GM10266 (cell line): ENCODE measurements around the gene P4HA1.

Experiments
- DNase-seq: peaks from one replicate; pipeline ENCODE4 v3.0.0; 2012; ENCODE audit errors: extremely low spot score
- TF ChIP-seq, protein P1 (sequence below): IDR thresholded peaks from 2 replicates; pipeline ENCODE4 v1.5.1; 2012; ENCODE audit warnings: mild to moderate bottlenecking, low read depth; ENCODE audit not compliant: control insufficient read depth, insufficient read depth; ENCODE audit errors: missing control alignments

Gene P4HA1

DNA sequence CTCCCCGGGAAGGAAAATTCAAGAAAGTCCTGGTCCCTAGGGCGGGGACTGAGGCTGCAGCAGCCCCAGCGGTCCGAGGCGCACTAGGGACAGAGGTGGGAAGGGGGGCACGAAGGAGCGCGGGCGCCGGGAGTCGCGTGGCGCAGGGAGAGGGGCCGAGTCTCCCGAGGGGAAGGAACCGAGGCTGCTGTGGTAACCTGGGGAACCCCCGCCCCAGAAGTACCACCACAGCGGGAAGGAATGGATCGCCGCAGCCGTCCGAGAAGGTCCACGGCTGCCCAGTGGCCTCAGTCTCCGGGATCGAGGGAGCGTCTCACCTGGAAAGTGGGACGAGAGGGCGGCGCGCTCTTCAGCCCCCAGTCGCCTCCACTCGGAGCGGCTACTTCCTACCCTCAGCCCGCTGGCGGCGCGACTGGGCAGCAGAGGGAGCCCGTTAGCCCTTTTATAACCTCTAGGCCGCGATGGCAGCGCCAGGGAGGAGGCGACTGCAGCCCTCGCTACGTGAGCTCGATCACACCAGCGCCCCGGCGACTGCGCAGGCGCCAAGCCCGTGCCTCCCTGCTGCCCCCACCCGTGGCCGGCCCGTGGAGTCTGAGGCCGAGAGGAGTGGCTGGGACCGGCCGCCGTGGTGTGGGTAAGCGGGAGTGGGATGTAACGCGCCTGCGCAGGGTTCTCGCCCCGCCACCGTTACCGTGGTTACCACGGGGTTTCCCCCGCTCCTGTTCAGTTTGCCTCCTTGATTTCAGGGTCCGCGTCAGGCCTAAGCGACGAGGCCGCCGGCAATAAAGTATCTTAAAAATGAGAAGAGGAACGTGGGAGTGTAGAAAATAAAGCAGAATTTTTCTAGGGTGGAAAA, at the start of gene P4HA1:
P4HA1 (minus strand) TSS at position 418 of the 856 bp plus-strand sequence. CDS start 21,983 bp downstream, outside the sequence.
- TF ChIP-seq, protein P1, sequence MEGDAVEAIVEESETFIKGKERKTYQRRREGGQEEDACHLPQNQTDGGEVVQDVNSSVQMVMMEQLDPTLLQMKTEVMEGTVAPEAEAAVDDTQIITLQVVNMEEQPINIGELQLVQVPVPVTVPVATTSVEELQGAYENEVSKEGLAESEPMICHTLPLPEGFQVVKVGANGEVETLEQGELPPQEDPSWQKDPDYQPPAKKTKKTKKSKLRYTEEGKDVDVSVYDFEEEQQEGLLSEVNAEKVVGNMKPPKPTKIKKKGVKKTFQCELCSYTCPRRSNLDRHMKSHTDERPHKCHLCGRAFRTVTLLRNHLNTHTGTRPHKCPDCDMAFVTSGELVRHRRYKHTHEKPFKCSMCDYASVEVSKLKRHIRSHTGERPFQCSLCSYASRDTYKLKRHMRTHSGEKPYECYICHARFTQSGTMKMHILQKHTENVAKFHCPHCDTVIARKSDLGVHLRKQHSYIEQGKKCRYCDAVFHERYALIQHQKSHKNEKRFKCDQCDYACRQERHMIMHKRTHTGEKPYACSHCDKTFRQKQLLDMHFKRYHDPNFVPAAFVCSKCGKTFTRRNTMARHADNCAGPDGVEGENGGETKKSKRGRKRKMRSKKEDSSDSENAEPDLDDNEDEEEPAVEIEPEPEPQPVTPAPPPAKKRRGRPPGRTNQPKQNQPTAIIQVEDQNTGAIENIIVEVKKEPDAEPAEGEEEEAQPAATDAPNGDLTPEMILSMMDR = peak; percentile 86
- peak; percentile 95 for DNase-seq

GRCh38 chr10:73141603-73142002, 44.9 kb upstream of the P4HA1 start:
- DNase-seq = no peak
- TF ChIP-seq, protein P1 = no peak

- no peak for DNase-seq
- TF ChIP-seq, protein P1 = no peak
Observed at GRCh38 chr10:73139251-73139650, 42.6 kb upstream of the P4HA1 start.

DNA sequence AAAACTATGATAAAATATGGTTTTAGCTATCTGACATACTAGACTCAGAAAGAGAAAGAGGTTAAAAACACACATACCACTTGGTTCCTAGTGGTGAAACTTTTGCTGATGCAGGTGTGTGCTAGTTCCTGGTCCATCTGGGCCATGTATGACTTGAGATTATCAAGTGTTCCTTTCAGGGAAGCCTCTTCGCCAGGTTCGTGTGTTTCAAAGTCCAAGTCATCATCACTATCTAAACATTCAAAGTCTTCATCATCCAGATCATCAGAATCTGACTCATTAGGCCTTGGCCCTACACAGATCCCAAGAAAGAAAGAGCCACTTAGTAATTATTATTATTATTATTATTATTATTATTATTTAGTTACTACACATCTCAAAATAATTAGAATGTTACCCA, 40.0 kb upstream of the P4HA1 start:
- TF ChIP-seq, protein P1 = no peak
- no peak for DNase-seq

GRCh38 chr10:73134727-73135126, 38.1 kb upstream of the P4HA1 start:
- TF ChIP-seq, protein P1 = no peak

DNA sequence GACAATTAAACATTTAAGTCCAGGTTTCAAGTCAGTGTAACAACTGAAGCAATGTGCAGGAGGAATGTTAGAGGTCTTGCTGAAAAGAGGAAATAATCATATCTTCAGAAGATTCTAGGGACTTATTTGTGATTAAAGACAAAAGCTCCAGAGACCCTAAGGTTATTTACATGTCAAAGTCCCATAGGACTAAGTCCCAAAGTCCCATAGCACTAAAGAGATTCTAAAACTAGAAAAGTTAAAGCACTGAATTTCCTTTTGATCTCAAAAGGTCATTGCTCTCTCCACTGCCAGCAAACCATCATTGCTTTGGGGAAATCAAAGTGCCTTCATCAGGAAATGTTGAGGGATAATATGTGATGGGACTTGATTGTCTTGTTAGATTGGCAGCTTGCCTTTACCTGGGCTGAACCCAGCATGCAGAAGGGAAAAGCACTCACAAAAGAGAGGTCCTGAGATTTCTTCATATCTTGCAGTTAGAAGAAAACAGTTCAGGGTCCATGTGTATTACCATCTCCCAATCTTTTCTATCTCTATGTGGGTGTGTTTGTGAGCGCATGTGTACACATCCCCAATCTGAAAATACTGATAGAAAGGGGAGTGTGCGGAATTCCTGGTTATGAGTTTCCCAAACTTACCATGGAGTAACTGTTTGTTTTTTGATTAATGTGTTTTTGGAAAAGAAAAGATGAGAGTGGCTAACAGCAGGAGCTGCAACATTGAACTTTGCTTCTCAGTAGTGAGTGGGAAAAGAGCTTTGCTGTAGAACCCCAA, 35.4 kb upstream of the P4HA1 start:
- TF ChIP-seq, protein P1 = no peak
- no peak for DNase-seq

More at GRCh38 chr10:73134727-73135126, 38.1 kb upstream of the P4HA1 start:
- DNase-seq = no peak
